Stimulated activated CD4-positive, alpha-beta T cell treated with anti-CD3 and anti-CD28 coated beads, Interleukin-1b, Interleukin-23, amount 100 ng/mL, for 1 hour (primary cell): ENCODE data around the gene INTS1.

Experiments used
- DNase-seq, 2 donors: peaks; one replicate each; pipeline ENCODE4 v3.0.0-alpha.2; 2020; ENCODE audit warnings: low read depth in 2 of 2

INTS1 gene

GRCh38 chr7:1486571-1486970 is 17.6 kb downstream of the INTS1 start:
- DNase-seq, result no peak

DNA sequence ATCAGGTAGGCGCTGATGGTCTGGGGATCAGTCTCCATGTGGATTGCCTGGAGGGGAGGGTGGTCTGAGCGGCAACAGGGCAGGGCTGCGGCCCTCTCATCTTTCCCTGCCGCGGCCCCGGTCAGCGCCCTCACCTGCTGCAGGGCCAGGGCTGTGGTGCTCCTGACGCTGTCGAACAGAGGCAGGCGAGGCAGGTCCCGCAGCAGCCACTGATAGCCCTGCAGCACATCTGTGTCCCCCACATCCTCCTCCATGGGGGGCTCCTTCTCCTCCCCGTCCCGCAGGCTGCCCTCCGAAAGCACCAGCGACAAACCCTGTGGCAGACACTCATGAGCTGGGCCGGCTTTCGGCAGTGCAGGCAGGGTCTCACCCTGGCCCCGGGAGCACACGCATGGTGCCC is 19.0 kb downstream of the INTS1 start:
- DNase-seq, result no peak

GRCh38 chr7:1484569-1484968 is 19.6 kb downstream of the INTS1 start:
- DNase-seq, result no peak

DNA sequence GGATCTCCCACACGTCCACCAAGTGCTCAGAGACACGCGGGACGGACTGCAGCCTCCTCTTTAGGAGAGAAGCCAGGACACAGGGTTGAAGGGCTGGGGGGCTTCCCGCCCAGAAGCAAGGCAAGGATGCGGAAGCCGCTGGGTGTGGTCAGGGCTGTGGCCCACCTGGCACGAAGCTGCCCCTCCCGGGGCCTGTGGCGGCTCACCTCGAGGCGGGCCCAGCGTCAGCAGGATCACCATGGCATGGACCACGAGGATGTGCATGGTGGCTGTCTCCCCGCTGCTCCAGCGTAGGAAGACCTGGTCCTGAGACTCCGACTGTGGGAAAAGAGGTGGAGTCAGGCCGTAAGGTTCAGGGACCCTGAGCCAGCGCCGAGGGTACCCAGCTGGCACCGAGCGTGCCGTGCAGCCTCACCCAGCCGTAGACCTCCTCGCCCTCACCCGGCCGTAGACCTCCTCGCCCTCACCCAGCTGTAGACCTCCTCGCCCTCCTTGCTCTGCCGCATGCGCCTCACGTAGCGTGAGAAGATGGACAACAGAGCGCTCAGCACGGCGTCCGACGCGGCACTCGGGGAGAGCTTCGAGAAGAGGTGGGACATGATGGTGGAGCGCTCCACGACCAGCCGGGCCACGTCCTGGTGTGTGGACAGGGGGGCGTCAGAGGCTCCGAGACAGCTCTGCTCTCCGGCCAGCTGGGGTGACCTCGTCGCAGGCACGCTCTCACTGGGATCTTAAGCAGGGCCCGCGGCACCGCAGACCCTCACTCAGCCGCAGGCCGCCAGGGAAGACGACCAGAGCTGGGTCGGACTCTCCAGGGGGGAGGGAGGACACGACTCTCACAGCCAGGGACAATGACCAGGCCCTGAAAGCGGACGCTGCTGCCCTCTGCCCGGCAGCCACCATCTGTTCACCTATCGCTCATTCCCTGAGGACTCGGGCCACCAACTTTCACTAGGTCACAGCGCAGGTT is 20.4 kb downstream of the INTS1 start:
- no peak for DNase-seq

DNA sequence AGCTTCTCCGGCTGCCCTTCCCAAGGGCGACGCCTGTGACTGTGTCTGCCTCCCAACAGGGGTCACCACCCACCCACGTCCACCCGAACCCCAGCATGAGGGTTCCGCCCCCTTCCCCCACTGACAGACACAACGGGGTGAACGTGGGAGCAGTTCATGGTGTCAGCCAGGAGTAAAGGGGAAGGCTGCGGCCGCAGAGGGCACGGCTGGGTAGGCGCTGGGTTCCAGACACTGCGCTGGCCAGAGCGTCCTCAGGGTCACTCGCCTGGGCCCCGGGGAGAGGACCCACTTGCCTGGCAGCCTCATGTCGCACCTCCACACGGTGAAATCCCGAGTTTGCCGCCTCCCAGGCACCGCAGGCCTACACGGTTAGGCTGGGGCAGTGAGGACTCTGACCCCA is 21.1 kb downstream of the INTS1 start:
- DNase-seq, result no peak

DNA sequence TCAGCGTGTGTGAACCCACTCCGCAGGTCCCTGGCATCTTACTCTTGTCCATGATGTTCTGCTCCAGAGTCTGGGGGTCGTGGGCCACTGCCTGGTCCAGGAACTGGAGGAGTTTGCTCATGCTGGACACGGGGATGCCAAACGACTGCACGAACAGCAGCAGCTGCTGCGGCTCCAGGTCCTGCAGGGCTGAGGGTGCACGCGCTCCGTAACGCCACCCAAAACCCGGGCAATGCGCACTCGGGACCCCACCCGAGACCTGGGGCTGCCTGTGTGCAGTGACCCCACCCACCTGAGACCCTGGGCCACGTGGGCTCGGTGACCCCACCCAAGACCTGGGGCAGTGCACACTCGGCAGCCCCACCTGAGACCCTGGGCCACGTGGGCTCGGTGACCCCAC is 22.9 kb downstream of the INTS1 start:
- no peak for DNase-seq

DNA sequence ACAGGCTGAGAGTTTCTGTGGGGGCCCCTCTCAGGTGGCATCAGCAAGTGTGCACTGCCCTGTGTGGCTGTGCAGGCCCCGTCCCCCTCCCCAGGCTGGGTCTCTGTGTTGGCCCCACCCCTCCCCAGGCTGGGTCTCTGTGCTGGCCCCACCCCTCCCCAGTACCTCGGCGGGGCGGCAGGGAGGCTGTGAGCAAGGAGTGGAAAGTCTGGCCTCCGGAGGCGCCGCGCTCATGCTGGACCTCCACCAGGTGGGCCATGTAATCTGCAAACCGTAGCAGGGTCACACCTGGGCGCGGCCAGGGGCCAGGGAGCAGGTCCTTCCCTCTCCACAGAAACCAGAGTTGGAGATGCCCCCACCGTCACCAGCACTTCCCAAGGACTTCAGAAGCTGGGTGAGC is 23.5 kb downstream of the INTS1 start:
- DNase-seq, result no peak

DNA sequence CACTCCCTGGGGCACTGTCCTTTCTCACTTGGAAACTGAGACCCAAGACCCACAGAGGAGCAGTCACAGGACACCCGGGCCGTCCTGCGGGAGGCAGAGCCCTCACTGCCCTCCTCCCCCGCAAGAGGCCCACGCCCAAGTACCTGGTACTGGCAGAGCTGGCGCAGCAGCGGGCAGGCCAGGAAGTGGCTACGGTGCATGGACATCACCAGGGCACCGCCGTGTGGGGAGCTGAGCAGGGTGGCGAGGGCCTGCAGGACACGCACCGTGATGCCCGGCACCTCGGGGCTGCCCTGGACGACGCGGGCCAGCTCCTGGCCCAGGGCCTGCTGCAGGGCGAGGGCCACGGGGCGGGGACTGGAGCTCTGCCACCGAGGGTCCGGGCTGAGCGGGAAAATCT is 24.9 kb downstream of the INTS1 start:
- no peak for DNase-seq

GRCh38 chr7:1478480-1478879 is 25.7 kb downstream of the INTS1 start:
- no peak for DNase-seq

DNA sequence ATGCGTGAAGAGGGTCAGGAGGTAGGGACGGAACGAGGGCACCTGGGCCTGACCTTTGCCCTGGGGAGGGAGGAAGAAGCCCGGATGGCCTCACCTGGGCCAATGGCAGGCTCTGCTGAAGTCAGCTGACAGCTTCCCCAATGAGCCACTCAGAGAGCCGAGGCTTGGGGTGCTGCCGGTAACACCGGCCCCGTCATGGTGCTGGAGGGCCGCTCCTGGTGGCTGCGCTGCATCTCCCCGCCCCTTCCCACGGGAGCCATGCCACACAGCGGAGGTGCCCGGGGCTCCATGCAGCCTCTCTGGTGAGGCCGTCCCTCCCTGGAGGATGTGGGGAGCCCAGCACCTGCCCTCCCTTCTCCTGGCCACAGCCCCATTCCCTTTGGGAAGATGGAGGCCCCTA is 27.3 kb downstream of the INTS1 start:
- DNase-seq, result no peak

DNA sequence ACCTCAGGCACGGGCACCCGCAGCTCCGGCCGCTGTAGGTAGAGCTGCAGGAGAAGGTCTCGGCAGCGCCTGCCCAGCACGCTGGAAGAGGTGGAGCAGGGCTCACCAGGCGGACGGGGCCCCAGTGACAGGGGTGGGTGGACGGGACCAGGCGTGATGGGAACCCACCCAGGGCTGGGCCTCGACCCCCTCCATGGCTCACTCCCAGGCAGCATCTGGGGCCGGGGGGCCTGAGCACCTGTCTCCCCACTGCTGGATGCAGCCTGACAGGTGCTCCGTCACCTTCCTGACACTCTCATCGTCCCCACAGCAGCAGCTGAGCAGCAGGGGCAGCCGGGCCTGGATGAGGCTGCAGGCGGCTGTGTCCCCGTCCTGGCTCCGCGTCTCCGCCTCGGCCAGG is 28.2 kb downstream of the INTS1 start:
- no peak for DNase-seq

DNA sequence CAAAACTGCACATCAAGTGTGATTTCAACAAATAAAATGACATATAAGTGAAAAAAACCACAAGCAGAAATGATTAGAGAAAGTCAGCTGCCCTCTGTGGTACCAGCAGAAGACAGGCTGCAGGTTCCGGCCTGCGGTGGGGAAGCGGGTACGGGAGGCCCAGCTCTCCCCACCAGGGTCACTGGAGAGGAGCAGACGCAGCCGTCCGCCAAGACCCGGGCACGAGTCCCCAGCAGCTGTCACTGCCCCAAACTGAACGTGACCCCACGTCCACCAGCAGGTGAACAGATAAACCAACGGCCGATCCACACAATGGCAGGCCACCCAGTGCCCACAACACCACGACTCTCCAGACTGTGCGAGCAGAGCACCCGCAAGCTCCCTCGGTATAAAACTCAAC is 28.8 kb downstream of the INTS1 start:
- DNase-seq, result no peak

DNA sequence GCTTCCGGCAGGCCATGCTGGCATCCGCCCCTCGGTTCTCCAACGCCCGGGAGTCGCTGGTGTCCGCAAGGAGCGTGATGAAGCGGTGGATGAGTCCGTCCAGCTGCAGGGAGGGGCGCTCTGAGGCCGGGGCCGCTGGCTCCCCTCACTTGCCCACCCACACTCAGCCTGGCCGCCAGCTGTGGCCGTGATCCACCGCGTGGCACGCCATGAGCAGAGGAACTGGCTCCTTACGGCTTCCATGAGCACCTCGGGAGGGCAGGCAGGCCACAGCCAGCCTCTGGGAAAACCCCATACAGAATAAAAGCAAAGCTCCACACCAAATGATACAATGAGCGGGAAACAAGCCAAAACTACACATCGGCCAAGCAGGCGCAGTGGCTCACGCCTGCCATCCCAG is 29.5 kb downstream of the INTS1 start:
- no peak for DNase-seq

GRCh38 chr7:1473864-1474512 is 30.2 kb downstream of the INTS1 start:
- DNase-seq, result peak; percentile 72 to 79

- DNase-seq, result no peak
Measured at GRCh38 chr7:1470901-1471300, 33.3 kb downstream of the INTS1 start.

DNA sequence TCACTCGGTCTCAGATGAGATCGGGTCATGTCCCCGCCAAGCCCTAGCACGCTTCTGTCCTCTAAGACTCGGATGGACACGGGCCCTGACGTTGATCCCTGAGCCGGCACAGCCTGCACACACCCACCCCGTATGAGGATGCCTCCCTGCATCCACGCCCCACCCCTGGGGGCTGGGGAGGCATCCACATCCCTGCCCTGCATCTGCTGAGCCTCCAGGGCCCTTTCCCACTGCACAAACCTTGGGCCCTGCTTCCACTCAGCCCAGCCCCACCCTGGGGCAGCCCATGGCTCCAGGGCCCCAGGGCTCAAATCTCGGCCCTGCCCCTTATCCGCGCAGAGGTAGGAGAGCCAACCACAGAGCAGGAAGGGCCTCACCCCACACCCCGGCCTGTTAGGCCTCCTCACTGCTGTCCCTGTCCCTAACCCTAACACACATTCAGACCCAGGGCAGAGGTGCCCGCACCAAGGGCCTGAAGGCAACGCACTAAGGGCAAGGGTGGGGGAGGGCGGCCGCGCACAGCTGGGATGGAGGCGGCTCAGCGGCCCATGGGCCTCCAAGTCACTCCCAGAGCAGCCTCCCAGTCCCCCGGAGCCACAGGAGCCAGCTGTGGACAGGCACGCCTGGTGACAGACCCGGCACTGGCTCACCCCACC is 35.4 kb downstream of the INTS1 start:
- no peak for DNase-seq

DNA sequence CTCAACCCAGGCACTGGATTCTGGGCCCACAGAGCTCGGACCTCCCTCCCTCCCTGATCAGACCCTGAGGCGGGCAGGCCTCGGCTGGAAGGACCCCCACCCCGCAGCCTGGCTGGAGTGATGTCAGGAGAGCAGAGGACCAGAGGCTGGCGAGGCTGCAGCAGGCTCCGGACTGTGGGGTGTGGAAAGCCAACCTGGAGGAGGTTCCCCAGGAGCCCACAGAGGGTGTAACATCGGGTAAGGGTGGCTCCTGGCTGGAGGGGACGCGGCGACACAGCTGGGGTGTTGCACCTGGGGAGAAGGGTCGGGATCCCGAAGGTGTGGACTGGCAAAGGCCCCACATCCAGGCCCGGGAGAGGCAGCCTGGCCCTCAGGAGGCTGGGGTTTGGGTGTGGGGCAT is 36.0 kb downstream of the INTS1 start:
- no peak for DNase-seq

- no peak for DNase-seq
Measured at GRCh38 chr7:1466524-1467271, 37.5 kb downstream of the INTS1 start.

- DNase-seq, result no peak
Measured at GRCh38 chr7:1464694-1465093, 39.5 kb downstream of the INTS1 start.

DNA sequence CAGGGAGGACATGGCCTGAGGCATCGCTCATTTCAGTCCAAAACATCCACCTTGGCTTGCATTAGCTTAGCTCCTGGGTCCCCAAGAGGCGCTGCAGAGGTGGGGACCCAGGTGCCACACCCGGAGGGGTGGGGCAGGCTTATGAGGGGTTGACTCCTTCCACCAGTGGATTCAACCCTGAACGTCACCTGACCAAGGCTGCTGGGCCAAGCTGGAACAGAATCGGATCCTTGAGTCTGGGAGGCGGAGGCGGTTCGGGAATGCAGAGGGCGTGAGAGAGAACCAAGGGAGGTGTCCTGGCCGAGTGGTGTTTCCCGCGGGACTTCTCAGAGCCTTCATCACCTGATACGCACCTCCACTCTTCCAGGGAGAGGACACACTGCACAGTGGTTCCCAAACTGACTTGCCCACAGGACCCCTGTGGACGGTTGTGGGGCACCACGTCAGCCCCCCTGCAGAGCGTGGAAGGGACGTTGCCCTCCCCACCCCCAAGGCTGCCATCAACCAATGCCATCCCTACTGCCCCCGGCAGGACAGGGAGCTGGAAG is 40.4 kb downstream of the INTS1 start:
- DNase-seq, result no peak

GRCh38 chr7:1461646-1462375 is 42.4 kb downstream of the INTS1 start:
- no peak for DNase-seq
